Uterus (tissue), 2 donors: Measurements from ENCODE around the gene NFRKB.
"Not testable (repeated sequence)": the region's sequence is repeated elsewhere in the genome, so short reads cannot be mapped to it uniquely, and the experiment has no call there.

ENCODE experiments used
- CTCF ChIP-seq, 4 experiments: fragments of 200-600 bp in 2 of 4; fragments of 450-650 bp in 2 of 4; sonication (generic) in 2 of 4; IDR thresholded peaks; one replicate each; pipeline ENCODE4 v1.5.1; 2016 to 2019; ENCODE audit warnings: antibody characterized with exemption in 4 of 4, mild to moderate bottlenecking in 2 of 4, moderate library complexity in 1 of 4
- POLR2A ChIP-seq, 2 donors: fragments of 450-650 bp; IDR thresholded peaks; one replicate each; pipeline ENCODE4 v1.6.1; 2016; ENCODE audit warnings: antibody characterized with exemption in 2 of 2, mild to moderate bottlenecking in 1 of 2, moderate library complexity in 1 of 2

GRCh38 chr11:129868626-129869025, 26.8 kb downstream of the NFRKB start:
- not testable (repeated sequence) for TF ChIP-seq CTCF, POLR2A (IDR thresholded peaks at IDR 0.05)
